SW 1271 (cell line): ENCODE measurements around the gene KRTAP10-2.

Source experiments
- DNase-seq, 2 experiments: peaks; one replicate each; lab custom pipeline; 2025; lab: John Stamatoyannopoulos, UW

The KRTAP10-2 gene

DNA sequence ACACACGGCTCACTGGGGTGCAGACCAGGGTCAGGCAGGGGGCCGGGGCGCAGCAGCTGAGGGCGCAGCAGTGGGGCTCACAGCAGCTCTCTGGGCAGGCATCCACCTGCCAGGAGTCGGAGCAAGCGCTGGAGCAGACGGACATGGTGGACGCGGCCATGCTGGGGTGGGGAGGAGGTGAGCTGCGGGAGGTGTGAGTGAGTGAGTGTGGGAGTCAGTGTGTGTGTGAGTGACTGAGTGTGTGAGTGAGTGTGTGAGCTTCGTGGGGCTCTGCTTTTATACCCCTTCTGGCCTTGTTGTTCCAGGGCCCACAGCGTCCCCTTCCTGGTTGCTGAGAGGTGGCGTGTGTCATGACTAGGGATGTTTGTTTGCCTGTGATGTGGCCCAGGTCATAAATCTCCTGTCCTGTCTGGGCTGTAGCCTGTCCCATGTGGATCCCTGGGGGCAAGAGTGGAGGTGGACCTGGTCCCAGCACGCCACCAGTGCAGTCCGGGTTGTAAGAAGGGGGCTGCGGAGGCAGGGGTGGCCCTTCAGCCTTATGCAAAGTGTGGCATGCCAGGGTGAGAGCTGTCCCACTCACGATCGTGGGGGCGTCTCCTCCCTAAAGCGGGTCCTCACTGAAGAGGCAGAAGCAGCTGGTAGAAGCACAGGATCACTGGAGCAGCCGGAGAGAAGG lies 11.2 kb downstream of the KRTAP10-2 start, which contains the start of gene KRTAP10-1:
KRTAP10-1 (minus strand) TSS at position 205 of the 676 bp plus-strand sequence; CDS start at position 160, 45 bp downstream.
- no peak for DNase-seq

GRCh38 chr21:44539046-44539445 lies 12.3 kb downstream of the KRTAP10-2 start:
- no peak for DNase-seq

DNA sequence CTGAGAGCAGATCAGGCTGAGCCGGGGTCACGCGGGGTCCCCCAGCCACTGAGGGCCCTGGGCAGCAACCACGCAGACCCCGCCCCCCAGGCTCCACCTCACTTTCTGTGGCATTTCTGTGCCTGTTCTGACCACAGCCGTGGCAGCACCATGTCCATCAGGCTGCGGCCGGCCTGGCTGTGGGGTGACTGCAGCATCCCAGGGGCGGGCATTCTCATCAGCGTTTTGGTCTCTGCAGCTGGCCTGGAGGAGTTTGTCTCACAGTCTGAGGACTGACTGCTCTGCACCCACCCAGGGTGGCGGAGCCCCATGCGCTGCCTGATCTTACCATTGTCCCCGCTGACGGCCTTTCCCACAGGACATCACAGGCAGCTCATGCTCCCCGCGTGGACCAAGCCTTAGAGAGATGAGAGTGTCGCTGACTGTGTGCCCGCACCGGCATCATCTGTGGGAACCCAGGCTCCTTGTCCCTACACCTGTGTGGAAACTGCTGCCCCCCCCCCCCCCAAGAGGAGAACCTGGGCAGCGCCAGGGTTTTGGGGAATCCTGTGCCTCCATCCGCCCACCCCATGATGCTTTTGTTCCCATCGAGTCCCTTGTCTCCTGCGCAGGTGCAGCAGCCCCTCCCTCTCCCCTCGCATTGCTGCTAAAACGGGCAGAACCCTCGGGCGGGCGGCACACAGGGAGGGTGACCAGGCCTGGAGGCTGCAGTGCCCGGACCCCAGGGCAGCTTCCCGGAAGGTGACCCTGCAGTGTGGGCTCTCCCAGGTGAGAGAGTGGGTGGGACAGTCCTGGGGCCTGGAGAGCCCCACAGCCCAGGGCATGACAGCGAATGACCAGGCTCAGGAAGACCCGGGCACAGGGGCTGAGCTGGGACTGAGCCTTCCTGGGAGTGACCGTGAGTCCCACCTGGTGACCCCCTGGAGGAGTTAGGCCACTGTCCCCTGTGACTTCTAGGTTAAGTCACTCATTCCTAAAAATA lies 13.1 kb downstream of the KRTAP10-2 start:
- DNase-seq, result no peak

- DNase-seq, result no peak
Measured at GRCh38 chr21:44535963-44536362, 15.3 kb downstream of the KRTAP10-2 start.

GRCh38 chr21:44534688-44535087 lies 16.6 kb downstream of the KRTAP10-2 start:
- no peak for DNase-seq

DNA sequence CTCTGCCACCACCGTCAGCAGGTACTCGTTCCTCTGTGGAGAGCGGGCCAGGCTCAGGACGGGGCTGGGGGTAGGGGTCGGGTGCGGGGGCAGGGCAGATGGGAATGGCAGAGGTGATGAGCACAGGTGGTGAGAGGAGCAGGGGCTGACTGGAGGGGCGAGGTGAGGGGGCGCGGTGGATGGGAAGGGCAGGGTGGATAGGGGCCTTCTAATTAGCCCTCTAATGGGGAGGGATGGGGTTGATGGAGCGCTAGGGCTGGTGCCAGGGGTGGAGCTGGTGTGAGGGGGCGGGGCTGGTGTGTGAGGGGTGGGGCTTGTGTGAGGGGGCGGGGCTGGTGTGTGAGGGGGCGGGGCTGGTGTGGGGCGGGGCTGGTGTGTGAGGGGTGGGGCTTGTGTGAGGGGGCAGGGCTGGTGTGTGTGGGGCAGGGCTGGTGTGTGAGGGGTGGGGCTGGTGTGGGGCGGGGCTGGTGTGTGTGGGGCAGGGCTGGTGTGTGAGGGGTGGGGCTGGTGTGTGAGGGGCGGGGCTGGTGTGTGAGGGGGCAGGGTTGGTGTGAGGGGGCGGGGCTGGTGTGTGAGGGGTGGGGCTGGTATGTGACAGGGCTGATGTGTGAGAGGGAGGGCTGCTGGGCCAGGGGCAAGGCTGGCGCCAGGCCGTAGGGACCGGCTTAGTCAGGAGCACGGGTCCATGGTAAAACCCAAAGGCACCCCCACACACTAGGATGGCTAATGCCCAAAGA lies 17.2 kb downstream of the KRTAP10-2 start:
- DNase-seq, result no peak

DNA sequence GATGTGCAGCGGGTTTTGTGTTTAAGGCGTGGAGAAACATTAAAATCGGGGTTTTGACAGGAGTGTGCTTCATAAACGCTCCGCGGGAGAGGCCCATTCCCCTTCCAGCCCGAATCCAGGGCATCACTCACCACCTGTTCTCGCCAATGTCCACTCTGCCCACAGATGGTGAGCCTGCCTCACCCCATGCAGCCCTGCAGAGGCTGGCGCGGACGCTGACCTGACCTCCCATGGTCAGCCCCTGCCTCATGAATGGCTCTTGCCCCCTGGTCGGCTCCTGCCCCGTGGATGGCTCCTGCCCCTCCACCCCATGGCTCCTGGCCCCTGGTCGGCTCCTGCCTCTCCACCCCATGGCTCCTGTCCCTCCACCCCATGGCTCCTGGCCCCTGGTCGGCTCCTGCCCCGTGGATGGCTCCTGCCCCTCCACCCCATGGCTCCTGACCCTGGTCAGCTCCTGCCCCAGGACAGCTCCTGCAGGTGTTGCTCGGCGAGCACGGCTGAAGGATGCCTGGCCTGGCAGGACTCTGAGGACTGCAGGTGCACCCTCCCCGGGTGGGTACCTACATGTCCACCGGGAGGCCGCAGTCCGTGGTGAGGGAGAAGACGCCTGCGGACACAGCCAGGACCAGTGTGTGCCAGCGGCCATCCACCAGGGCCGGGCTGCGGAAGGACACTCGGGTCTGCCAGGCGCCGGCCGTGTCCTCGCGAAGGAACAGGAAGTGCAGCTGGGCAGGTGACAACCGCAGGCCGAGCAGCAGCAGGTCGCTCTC lies 18.0 kb downstream of the KRTAP10-2 start:
- no peak for DNase-seq

DNA sequence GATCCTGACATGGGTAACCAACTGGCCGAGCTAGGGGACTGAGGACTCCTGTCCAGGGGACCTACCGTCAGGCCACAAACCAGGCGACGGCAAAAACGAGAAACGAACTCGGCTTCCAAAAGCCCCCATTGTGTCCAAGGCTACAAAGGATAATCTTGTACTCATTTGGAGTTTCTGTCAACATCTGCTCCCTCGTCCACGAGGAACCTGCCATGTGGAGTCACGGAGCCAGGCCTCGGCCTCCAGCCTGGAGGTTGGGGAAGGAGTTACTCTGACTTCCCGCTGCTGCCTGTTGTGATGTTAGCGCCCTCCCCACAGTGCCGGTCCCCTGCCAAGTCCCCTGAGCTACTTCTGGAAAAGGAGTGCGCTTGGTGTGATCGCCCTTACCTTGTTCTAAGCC lies 18.6 kb downstream of the KRTAP10-2 start:
- DNase-seq, result no peak

- DNase-seq, result no peak
Measured at GRCh38 chr21:44531606-44532564, 19.4 kb downstream of the KRTAP10-2 start.

DNA sequence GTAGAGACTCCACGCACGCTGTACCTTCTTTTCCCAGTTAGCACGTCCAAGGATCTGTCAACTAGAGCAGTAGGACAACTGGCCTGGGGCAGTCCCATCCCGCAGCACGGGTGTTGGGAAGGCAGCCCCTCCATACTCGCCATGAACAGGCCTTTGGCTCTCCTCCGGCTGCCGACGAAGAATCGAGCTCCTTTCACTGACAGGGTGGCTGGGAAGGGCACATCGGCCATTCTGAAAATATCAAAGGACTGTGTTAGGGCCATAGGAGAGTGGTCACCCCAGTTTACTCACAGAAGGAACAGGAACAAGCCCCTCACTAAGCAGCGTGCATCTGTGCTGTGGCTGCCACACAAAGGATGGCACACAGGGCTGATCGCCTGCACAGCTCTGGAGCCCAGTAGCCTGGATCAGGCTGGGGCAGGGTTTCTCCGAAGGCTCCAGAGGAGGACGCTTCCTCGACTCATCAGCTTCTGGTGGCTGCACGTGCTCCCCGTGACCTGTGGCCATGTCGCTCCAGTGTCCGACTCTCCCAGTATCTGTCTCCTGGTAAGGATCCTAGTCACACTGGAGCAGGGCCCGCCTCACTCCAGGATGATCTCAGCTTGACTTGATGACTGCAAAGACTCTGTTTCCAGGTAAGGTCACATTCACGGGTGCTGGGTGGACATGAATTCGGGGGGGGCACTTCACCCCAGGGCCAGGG lies 20.3 kb downstream of the KRTAP10-2 start:
- DNase-seq, result no peak

- DNase-seq, result no peak
Measured at GRCh38 chr21:44530221-44530902, 20.9 kb downstream of the KRTAP10-2 start.

GRCh38 chr21:44529503-44530125 lies 21.7 kb downstream of the KRTAP10-2 start:
- DNase-seq, result no peak

DNA sequence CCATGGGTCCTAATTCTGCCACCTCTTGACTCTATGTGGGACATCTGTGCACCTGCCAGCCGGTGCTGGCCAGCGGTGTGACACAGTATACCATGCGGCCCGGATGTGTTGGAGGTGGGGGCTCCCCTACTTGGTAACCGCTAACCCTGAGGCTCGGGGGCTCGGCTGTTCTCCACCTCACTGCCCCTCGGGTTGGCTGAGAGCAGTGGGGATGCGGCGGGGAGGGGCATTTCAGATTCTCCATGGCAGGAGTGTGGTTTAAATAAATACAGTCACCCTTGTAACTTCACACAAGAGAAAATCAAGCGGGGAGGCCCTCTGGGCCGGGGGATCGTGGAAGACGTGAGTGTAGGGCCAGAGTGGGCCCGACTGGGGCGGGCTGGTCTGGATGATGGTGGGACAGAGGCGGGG lies 22.3 kb downstream of the KRTAP10-2 start:
- no peak for DNase-seq

DNA sequence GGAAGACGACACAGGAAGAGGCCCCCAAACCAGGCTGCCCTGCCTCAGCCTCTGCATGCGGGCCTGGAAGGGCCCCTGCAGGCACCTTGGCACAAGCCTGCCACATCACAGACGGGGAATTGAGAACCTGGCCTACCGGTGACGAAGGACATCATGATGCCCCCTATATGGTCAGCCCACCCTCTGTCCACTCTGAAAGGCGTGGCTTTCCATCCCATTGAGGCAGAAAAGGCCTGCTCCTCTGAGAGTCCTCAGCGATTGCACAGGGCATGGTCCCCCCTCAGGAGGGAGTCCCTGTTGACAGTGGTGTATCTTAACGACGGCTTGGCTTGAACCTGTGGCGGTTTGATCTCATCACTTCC lies 22.7 kb downstream of the KRTAP10-2 start:
- no peak for DNase-seq

DNA sequence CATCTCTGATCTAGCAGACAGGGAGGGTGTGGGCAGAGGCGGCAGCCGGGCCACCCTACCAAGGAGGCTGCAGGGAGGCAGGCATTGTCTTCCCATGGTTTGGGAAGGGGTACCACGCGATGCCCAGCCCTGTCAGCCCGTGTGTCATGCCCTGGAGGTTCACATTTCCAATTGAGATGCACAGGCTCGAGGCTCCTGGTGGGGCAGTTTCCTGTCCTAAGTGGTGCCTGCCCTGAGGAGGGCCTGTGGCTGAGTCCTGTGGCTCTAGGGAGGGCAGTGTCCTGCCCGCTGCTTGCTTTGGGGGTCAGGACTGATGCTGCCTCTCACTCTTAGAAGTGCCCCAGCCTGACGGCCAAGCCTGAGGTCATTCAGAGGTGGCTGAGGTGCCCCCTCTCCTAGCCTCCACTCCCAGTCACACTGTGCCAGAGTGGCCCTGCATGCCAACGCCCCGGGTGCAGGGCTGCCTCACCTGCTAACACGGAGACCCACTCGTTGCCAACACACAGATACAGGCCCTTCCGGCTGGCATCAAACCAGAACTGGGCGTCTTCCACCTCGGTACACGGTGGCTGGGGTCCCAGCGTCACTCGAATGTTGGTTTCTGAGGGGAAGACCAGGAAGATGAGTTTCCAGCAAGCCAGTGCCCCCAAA lies 23.2 kb downstream of the KRTAP10-2 start:
- DNase-seq, result no peak

- no peak for DNase-seq
Measured at GRCh38 chr21:44527156-44527982, 23.9 kb downstream of the KRTAP10-2 start.
